SK-N-SH treated with all-trans-retinoic acid at 6 μM for 48 hours (cell line): Measurements from ENCODE around the gene CACNA1S.

ENCODE experiments used
- CREB5 ChIP-seq: fragments of 250-450 bp; sonication (Bioruptor Pico); IDR thresholded peaks from 2 replicates; pipeline ENCODE4 v1.5.1; 2020; ENCODE audit warnings: low read depth, mild to moderate bottlenecking, moderate library complexity
- CSDC2 ChIP-seq: fragments of 250-450 bp; sonication (Bioruptor Pico); IDR thresholded peaks from 2 replicates; pipeline ENCODE4 v1.5.0; 2020; ENCODE audit warnings: mild to moderate bottlenecking, moderate library complexity

GRCh38 chr1:201123866-201124265, 11.6 kb upstream of the CACNA1S start:
- TF ChIP-seq CREB5 (CRISPR knock-in tag) = no peak
- TF ChIP-seq CSDC2 = no peak
